ENCODE measurements around the gene SNX1.
"Not testable (repeated sequence)": the region's sequence is repeated elsewhere in the genome, so short reads cannot be mapped to it uniquely, and the experiment has no call there.

Gene SNX1

GRCh38 chr15:64095795-64096667 lies at the start of gene SNX1:
TSS of gene SNX1 (plus strand) at chr15:64095982. CDS start at chr15:64096014, 32 bp downstream.
- peaks cover 34% of the 10 kb centered on the region for H3K4me1 ChIP-seq (ENCODE audit: control insufficient read depth, insufficient read depth, low read length)
- no peaks in the 10 kb centered on the region for H3K27me3 ChIP-seq (ENCODE audit: control insufficient read depth, insufficient read depth, low read length)
- H3K4me3 ChIP-seq (ENCODE audit: low read length), result peak within 1 kb of the TSS; percentile 79
- no peaks in the 10 kb centered on the region for H3K9me3 ChIP-seq (ENCODE audit: control insufficient read depth, low read length)
- H3K36me3 ChIP-seq (ENCODE audit: control insufficient read depth, insufficient read depth, low read length), result no peaks in the 10 kb centered on the region
- peak within 1 kb of the TSS; percentile 90 for H3K9ac ChIP-seq (ENCODE audit: low read length)

GRCh38 chr15:64046421-64047153 lies 49.2 kb upstream of the SNX1 start, which contains the start of gene DAPK2:
TSS of gene DAPK2 (minus strand) at chr15:64046485. CDS start at chr15:64040261, 6,224 bp downstream.
- Histone ChIP-seq H3K27me3 (ENCODE audit: control insufficient read depth, insufficient read depth, low read length) (peaks cover 7% of the 10 kb centered on the region), H3K36me3 (ENCODE audit: control insufficient read depth, insufficient read depth, low read length) (no peaks in the 10 kb centered on the region), H3K9ac (ENCODE audit: low read length) (peak within 1 kb of the TSS; percentile 72), H3K9me3 (ENCODE audit: control insufficient read depth, low read length) (no peaks in the 10 kb centered on the region), H3K4me1 (ENCODE audit: control insufficient read depth, insufficient read depth, low read length) (peaks cover 26% of the 10 kb centered on the region), H3K4me3 (ENCODE audit: low read length) (peak within 1 kb of the TSS; percentile 73)

GRCh38 chr15:64048781-64049460 lies 46.9 kb upstream of the SNX1 start:
- Histone ChIP-seq H3K4me3 (ENCODE audit: low read length) (no peak overlapping the region), H3K9me3 (ENCODE audit: control insufficient read depth, low read length) (no peaks in the 10 kb centered on the region), H3K4me1 (ENCODE audit: control insufficient read depth, insufficient read depth, low read length) (peaks cover 26% of the 10 kb centered on the region), H3K36me3 (ENCODE audit: control insufficient read depth, insufficient read depth, low read length) (no peaks in the 10 kb centered on the region), H3K27me3 (ENCODE audit: control insufficient read depth, insufficient read depth, low read length) (peaks cover 7% of the 10 kb centered on the region), H3K9ac (ENCODE audit: low read length) (no peak overlapping the region)

GRCh38 chr15:64050281-64051092 lies 45.3 kb upstream of the SNX1 start:
- peaks cover 7% of the 10 kb centered on the region for H3K27me3 ChIP-seq (ENCODE audit: control insufficient read depth, insufficient read depth, low read length)
- no peaks in the 10 kb centered on the region for H3K9me3 ChIP-seq (ENCODE audit: control insufficient read depth, low read length)
- peaks cover 17% of the 10 kb centered on the region for H3K4me1 ChIP-seq (ENCODE audit: control insufficient read depth, insufficient read depth, low read length)
- H3K9ac ChIP-seq (ENCODE audit: low read length), result no peak overlapping the region
- no peak overlapping the region for H3K4me3 ChIP-seq (ENCODE audit: low read length)
- H3K36me3 ChIP-seq (ENCODE audit: control insufficient read depth, insufficient read depth, low read length), result no peaks in the 10 kb centered on the region

- no peaks in the 10 kb centered on the region for H3K36me3 ChIP-seq (ENCODE audit: control insufficient read depth, insufficient read depth, low read length)
- no peak overlapping the region for H3K9ac ChIP-seq (ENCODE audit: low read length)
- no peak overlapping the region for H3K4me3 ChIP-seq (ENCODE audit: low read length)
Measured at GRCh38 chr15:64051093-64051402, 44.7 kb upstream of the SNX1 start.

GRCh38 chr15:64051407-64052259 lies 44.1 kb upstream of the SNX1 start:
- Histone ChIP-seq H3K9me3 (ENCODE audit: control insufficient read depth, low read length) (no peaks in the 10 kb centered on the region), H3K4me1 (ENCODE audit: control insufficient read depth, insufficient read depth, low read length) (peaks cover 15% of the 10 kb centered on the region), H3K27me3 (ENCODE audit: control insufficient read depth, insufficient read depth, low read length) (peaks cover 7% of the 10 kb centered on the region), H3K4me3 (ENCODE audit: low read length) (no peak overlapping the region), H3K9ac (ENCODE audit: low read length) (no peak overlapping the region), H3K36me3 (ENCODE audit: control insufficient read depth, insufficient read depth, low read length) (no peaks in the 10 kb centered on the region)

More at GRCh38 chr15:64051093-64051402, 44.7 kb upstream of the SNX1 start:
- no peaks in the 10 kb centered on the region for H3K9me3 ChIP-seq (ENCODE audit: control insufficient read depth, low read length)
- peaks cover 17% of the 10 kb centered on the region for H3K4me1 ChIP-seq (ENCODE audit: control insufficient read depth, insufficient read depth, low read length)
- H3K27me3 ChIP-seq (ENCODE audit: control insufficient read depth, insufficient read depth, low read length), result peaks cover 7% of the 10 kb centered on the region

GRCh38 chr15:64052925-64053491 lies 42.8 kb upstream of the SNX1 start:
- peaks cover 7% of the 10 kb centered on the region for H3K4me1 ChIP-seq (ENCODE audit: control insufficient read depth, insufficient read depth, low read length)
- H3K9me3 ChIP-seq (ENCODE audit: control insufficient read depth, low read length), result no peaks in the 10 kb centered on the region
- no peak overlapping the region for H3K9ac ChIP-seq (ENCODE audit: low read length)

GRCh38 chr15:64053674-64054073 lies 42.1 kb upstream of the SNX1 start:
- H3K36me3 ChIP-seq (ENCODE audit: control insufficient read depth, insufficient read depth, low read length); H3K4me3 ChIP-seq (ENCODE audit: low read length); H3K4me1 ChIP-seq (ENCODE audit: control insufficient read depth, insufficient read depth, low read length); H3K27me3 ChIP-seq (ENCODE audit: control insufficient read depth, insufficient read depth, low read length); H3K9ac ChIP-seq (ENCODE audit: low read length); H3K9me3 ChIP-seq (ENCODE audit: control insufficient read depth, low read length): not testable (repeated sequence)

More at GRCh38 chr15:64052925-64053491, 42.8 kb upstream of the SNX1 start:
- H3K36me3 ChIP-seq (ENCODE audit: control insufficient read depth, insufficient read depth, low read length), result no peaks in the 10 kb centered on the region
- no peak overlapping the region for H3K4me3 ChIP-seq (ENCODE audit: low read length)
- H3K27me3 ChIP-seq (ENCODE audit: control insufficient read depth, insufficient read depth, low read length), result no peaks in the 10 kb centered on the region

- H3K4me1 ChIP-seq (ENCODE audit: control insufficient read depth, insufficient read depth, low read length), result no peaks in the 10 kb centered on the region
- H3K27me3 ChIP-seq (ENCODE audit: control insufficient read depth, insufficient read depth, low read length), result no peaks in the 10 kb centered on the region
- no peaks in the 10 kb centered on the region for H3K9me3 ChIP-seq (ENCODE audit: control insufficient read depth, low read length)
Measured at GRCh38 chr15:64058279-64058678, 37.5 kb upstream of the SNX1 start.

GRCh38 chr15:64059104-64059503 lies 36.7 kb upstream of the SNX1 start:
- H3K4me1 ChIP-seq (ENCODE audit: control insufficient read depth, insufficient read depth, low read length); H3K4me3 ChIP-seq (ENCODE audit: low read length); H3K27me3 ChIP-seq (ENCODE audit: control insufficient read depth, insufficient read depth, low read length); H3K9me3 ChIP-seq (ENCODE audit: control insufficient read depth, low read length); H3K9ac ChIP-seq (ENCODE audit: low read length); H3K36me3 ChIP-seq (ENCODE audit: control insufficient read depth, insufficient read depth, low read length): not testable (repeated sequence)

More at GRCh38 chr15:64058279-64058678, 37.5 kb upstream of the SNX1 start:
- Histone ChIP-seq H3K36me3 (ENCODE audit: control insufficient read depth, insufficient read depth, low read length) (no peaks in the 10 kb centered on the region), H3K9ac (ENCODE audit: low read length) (no peak overlapping the region), H3K4me3 (ENCODE audit: low read length) (no peak overlapping the region)
